ENCODE data around the gene FKBP3. TPM values are rescaled to one million over a fixed set of nuclear protein-coding genes. Genes with fewer than 3 reads are reported as not detected.
A peak's percentile ranks its signal among the peaks of the same experiment; 100 is the strongest.

FKBP3 gene
- total RNA-seq, 1 donor from 2014 or later, result 74.3 TPM

GRCh38 chr14:45065956-45066355, 68.3 kb downstream of the FKBP3 start:
- TF ChIP-seq CTCF (IDR thresholded peaks at IDR 0.05; ENCODE audit: unreplicated experiment), result no peak
- Mint-ChIP-seq H3K27me3 (ENCODE audit: low read depth) (no peaks in the 10 kb centered on the region), H3K27ac (peak overlapping the region; percentile 50), H3K9me3 (peaks cover 7% of the 10 kb centered on the region), H3K36me3 (peaks cover 20% of the 10 kb centered on the region), H3K4me3 (no peak overlapping the region), H3K4me1 (peaks cover 4% of the 10 kb centered on the region)
- DNase-seq (ENCODE audit: low spot score in 2 of 2, unreplicated experiment in 2 of 2), result no peak

Other genes with a start within 250 kb of the FKBP3 start
- gene KLHL28, start 172.5 kb downstream of the FKBP3 start, total RNA-seq, result 14.8 to 17.3 TPM (median 16.5 TPM) in 3 replicates
- 19.7 to 27.3 TPM (median 21.3 TPM) in 3 replicates for gene TOGARAM1, start 172.3 kb downstream of the FKBP3 start, total RNA-seq
- gene PRPF39, start 50.4 kb downstream of the FKBP3 start, total RNA-seq, result 73.5 to 82.4 TPM (median 76.1 TPM) in 3 replicates
- gene FANCM, start 1.4 kb upstream of the FKBP3 start, total RNA-seq, result 7.5 to 9.9 TPM (median 8.0 TPM) in 3 replicates
- 38.3 to 46.3 TPM (median 42.0 TPM) in 3 replicates for gene MIS18BP1, start 118.7 kb upstream of the FKBP3 start, total RNA-seq